Hepatocyte (in vitro differentiated cells): ENCODE results near the gene DNAH5.
"Not testable (repeated sequence)": the region's sequence is repeated elsewhere in the genome, so short reads cannot be mapped to it uniquely, and the experiment has no call there.

ENCODE experiments used
- CTCF ChIP-seq: fragments of 200-600 bp; sonication (generic); IDR thresholded peaks from 2 replicates; pipeline ENCODE4 v1.5.1; 2016; ENCODE audit warnings: antibody characterized with exemption, mild to moderate bottlenecking; ENCODE audit not compliant: poor library complexity
- EZH2 ChIP-seq: fragments of 200-600 bp; sonication (generic); IDR thresholded peaks from 2 replicates; pipeline ENCODE4 v1.6.1; 2016; ENCODE audit warnings: antibody characterized with exemption, mild to moderate bottlenecking, borderline replicate concordance
- EZH2phosphoT487 ChIP-seq: fragments of 200-600 bp; sonication (generic); IDR thresholded peaks from one replicate; pipeline ENCODE4 v1.6.1; 2018; ENCODE audit warnings: antibody characterized with exemption, mild to moderate bottlenecking, low read depth, moderate library complexity; ENCODE audit not compliant: unreplicated experiment, severe bottlenecking

GRCh38 chr5:13984888-13985287 lies 40.4 kb upstream of the DNAH5 start:
- not testable (repeated sequence) for TF ChIP-seq CTCF, EZH2phosphoT487, EZH2
